Upper lobe of left lung (tissue), 4 donors: ENCODE results near the gene MRPL11.

ENCODE experiments used
- EP300 ChIP-seq, 4 donors: sonication (generic); formaldehyde crosslinking; IDR thresholded peaks; one replicate each; pipeline ENCODE4 v1.5.1; 2017; ENCODE audit warnings: antibody characterized with exemption in 4 of 4, control low read depth in 2 of 4
- POLR2A ChIP-seq, 4 donors: fragments of 450-650 bp; IDR thresholded peaks; one replicate each; pipeline ENCODE4 v1.5.1; 2016 to 2017; ENCODE audit warnings: antibody characterized with exemption in 4 of 4, mild to moderate bottlenecking in 2 of 4

- TF ChIP-seq EP300 (IDR thresholded peaks at IDR 0.05) (no peak), POLR2A (IDR thresholded peaks at IDR 0.05) (no peak)
These were observed 11.9 kb upstream of the MRPL11 start for GRCh38 chr11:66450560-66450959.
